Activated CD8-positive, alpha-beta memory T cell treated with anti-CD3 and anti-CD28 coated beads, Interleukin-2, amount 50 U/mL, for 24 hours (primary cell): ENCODE data around the gene KAZN.
"Not testable (repeated sequence)": the region's sequence is repeated elsewhere in the genome, so short reads cannot be mapped to it uniquely, and the experiment has no call there.

Source experiments
- DNase-seq: peaks from one replicate; pipeline ENCODE4 v3.0.0-alpha.2; 2020; ENCODE audit errors: extremely low read depth

KAZN gene

DNA sequence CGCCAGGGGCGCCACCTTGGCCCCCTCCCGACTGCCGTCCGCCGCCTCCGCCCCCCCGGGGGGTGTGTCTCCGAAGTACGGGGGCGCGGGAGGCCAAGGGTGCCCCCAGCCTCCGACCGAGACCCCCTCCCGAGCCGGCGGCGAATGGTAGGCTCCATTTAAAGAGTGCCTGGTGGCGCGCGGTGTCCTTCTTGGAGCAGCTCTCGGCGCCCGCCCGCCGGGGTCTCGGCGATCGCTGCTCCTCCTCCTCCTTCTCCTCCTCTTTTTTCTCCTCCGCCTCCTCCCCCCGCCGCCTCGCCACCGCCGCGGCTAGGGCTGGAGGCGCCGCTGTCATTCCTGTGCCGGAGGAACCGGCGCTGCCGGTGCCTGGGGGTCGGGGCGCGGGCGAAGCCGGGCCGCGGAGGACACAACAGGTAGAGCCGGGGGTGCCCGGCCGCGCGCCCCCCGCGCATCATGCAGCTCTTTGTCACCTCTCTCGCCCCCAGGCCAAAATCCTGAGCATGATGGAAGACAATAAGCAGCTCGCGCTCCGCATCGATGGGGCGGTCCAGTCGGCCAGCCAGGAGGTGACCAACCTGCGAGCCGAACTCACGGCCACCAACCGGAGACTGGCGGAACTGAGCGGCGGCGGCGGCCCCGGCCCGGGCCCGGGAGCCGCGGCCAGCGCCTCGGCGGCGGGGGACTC, at the start of gene KAZN:
KAZN (plus strand) TSS at position 188 of the 685 bp plus-strand sequence.
- no peak for DNase-seq

- no peak for DNase-seq
Measured at GRCh38 chr1:14549897-14550620, 48.4 kb upstream of the KAZN start.

DNA sequence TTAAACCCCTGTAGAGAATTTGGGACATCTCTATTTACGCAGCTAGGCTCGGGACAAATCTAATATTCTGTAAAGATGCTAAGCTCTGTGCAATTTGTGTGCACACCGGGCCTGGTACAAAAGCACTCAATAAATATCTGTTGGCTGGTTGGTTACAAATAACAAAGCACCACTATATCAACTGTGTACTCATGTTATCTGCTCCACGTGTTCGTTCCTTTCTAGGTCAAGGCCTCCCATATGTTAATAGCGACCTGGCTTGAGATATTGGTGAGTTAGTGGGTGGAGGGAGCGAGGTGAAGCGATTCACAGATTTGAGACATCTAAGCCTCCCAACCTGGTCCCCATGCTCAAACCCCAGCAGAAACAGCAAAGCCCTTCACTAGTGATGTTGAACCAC, 47.1 kb upstream of the KAZN start:
- DNase-seq: no peak

GRCh38 chr1:14552246-14552965, 46.1 kb upstream of the KAZN start:
- no peak for DNase-seq

GRCh38 chr1:14553711-14554110, 44.8 kb upstream of the KAZN start:
- DNase-seq: no peak

DNA sequence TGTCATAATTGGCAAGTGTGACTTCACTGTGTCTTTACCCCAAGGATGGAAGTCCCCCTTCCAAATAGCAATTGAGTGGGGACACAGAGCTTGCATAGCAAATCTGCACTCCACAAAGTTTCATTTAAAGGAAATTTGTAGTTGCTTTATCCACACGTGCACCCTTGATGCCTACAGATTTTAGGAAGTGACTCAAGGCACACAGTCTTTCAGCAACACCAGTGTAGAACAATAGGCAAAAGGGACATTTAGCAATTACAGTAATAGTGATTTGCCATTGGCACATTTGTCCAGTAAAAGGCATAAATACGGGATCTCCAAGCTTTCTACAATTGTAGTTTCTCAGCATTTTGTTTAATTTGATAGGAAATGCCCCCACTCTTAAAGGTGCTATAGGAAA, 43.4 kb upstream of the KAZN start:
- no peak for DNase-seq

DNA sequence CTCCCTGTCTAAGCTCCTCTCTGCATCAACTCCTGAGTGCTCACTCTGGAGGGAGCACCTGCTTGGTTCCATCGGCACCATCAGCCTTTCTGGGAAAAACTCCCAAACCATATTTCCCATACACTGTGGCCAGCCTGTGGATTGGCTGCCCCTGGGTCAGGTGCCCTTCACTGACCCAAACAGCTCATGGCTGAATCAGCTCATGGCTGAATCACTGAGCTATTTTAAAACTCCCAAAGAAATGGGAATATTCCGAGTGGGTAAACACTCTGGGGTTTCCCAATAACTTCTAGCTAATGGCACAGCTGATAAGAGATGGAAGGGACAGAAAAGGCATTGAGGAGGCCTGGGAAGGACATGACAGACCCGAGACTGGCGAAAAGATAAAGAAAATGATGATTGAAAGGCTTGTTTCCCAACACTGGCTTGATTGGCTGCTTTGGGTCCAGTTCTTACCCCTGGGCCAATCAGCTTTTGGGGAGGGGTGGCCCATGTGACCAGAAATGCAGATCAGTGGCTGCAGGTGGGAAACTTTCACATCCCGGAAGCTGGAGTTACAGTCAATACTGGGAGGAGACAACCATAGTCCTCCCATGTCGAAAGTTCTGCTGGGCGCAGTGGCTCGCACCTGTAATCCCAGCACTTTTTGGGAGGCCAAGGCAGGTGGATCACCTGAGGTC, 37.3 kb upstream of the KAZN start:
- no peak for DNase-seq

DNA sequence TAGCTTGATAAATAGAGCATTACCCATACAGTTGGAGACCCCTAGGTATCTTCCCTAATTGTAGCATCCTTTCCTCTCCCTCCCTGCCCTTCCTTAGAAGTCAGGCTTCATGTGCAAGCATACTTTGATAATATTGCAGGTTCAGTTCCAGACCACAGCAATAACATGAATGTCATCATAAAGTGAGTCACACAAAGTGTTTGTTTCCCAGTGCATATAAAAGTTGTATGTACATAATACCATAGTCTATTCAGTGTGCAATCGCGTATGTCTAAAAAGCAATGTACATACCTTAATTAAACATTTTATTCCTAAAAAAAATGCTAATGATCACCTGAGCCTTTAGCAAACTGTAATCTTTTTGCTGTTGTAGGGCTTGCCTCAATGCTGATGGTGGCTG, 33.4 kb upstream of the KAZN start:
- no peak for DNase-seq

GRCh38 chr1:14567056-14567455, 31.4 kb upstream of the KAZN start:
- no peak for DNase-seq

DNA sequence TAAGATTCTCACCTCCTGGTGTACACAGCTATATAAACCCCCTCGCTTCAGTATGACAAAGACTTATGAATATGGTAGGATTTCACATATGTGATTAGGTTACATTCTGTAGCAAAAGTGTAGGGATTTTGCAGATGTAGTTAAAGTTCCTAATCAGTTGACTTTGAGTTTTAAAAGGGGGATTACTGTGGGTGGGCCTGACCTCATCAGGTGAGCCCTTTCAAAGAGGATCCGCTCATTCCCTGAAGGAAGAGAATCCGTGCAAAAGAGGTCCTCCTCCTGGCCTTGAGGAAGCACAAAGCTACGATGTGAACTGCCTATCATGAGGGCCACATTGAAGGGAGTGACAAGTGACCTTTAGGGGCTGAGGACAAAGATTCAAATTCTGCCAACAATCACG, 30.6 kb upstream of the KAZN start:
- no peak for DNase-seq

- no peak for DNase-seq
Measured at GRCh38 chr1:14568716-14569355, 29.6 kb upstream of the KAZN start.

DNA sequence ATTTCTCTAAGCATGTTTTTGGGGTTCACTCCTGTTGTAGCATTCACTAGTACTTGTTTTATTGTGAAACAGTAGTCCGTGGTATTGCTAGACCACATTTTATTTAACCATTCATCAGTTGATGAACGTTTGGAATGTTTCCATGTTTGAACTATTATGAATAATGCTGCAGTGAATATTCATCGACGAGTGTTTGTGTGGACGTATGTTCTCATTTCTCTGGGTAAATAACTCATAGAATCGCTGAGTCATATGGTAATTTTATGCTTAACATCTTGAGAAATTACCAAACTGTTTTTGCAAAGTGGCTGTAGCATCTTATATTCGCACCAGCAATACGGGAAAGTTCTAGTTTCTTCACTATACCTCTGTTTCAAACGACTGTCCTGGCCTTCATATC, 28.0 kb upstream of the KAZN start:
- DNase-seq: no peak

DNA sequence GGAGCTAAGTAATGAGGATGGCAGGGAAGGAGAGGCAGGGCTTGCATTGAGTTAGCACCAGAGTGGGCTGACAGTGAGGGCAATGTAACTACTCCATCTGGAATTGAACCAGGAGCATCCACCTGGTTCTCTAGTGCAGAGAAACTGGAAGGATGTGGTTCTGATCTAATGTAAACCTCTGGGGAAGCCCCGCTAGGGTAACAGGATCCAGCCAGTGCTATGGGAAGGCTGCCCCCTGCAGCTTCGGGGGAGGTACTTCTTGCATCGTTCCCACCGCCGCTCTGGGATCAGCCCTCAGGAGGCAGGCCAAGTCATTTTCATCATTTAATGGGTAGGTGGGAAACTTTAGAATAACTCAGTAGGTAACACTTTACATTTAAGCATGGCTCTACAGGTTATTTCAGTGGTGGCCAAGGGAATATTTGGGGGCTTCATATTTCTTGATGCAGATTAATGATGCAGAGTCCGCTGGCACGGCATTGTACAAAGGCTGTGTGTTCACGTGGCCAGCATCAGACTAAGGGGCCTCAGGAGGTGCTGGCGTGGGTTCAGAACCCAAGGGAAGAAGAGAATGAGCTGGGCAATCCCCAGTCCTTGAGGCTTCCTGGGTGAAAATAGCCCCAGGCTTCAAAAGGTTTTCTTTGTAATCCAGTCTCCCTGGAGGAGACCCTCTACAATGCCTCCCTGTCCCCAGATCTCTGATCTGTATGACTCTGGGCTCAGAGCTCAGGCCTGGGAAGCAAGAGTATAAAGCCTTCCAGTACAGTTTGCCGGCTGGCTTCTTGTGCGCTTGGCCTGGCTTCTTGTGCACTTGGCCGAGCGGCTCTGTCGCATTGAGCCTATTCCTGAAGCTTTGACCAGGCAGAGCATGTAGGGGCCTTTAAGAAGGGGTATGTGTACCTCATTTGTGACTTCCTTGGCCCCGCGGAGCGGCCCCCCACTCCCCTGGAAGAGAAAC, 26.4 kb upstream of the KAZN start:
- DNase-seq: no peak

DNA sequence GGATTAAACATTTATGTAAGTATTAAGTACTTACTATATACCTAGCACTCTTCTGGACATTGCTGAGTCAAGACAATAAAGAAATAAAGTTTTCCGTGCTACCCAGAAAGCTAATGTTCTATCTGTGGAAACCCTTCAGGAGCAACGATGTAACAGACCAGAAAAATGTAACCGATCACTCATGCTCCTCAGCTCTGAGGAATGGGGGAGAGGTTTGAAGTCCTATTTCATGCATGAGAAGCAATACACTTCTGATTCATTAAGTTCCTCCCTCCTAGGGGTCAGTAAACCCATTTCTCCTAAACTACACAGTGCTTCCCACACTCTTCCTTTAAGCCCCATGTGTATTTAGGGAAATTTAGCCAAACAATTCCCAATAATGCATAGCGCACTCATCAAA, 25.6 kb upstream of the KAZN start:
- no peak for DNase-seq

DNA sequence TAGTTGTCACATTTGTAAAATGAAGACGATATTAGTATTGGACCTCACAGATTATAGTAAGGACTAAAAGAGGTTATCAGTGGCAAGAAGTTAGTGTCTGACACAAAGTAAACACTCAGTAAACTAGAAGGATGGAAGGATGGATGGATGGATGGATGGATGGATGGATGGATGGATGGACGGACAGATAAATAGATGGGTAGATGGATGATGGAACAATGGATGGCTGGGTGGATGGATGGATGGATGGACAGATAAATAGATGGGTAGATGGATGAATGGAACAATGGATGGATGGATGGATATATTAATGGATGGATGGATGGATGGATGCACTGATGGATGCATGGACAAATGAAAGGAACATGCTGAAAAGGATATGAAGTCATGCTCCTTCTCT, 22.3 kb upstream of the KAZN start:
- no peak for DNase-seq

GRCh38 chr1:14577261-14577660, 21.2 kb upstream of the KAZN start:
- no peak for DNase-seq

DNA sequence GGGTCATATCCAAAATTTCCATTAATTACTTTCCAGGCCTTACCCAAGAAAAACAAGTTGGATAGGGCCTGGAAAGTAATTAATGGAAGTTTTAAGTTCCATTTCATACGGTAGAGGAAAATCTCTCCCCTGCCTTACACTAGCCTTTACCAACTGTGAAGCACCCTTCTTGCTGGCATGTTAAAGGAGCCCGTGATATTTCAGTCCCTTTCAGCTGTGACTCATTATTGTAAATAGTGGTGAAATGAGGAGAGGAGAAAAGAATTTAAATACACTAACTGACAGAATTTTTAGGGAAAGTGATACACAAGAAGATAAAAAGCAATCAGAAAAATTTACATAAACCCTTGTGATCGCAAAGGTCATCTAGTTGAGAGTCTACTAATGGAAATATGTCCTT, 20.3 kb upstream of the KAZN start:
- no peak for DNase-seq

DNA sequence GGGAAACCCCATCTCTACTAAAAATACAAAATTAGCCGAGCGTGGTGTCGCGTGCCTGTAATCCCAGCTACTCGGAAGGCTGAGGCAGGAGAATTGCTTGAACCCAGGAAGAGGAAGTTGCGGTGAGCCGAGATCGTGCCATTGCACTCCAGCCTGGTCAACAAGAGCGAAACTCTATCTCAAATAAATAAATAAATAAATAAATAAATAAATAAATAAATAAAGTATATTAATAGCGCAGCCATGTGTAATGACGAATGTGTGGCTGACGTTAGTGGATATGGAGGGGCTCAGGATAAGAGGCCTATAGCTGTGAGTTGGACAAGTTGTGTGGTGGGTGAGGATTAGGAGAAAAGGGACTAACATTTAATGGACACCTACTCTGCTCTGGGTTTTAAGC, 18.2 kb upstream of the KAZN start:
- DNase-seq: not testable (repeated sequence)

- no peak for DNase-seq
Measured at GRCh38 chr1:14580986-14581385, 17.5 kb upstream of the KAZN start.

GRCh38 chr1:14583788-14584187, 14.7 kb upstream of the KAZN start:
- DNase-seq: no peak

DNA sequence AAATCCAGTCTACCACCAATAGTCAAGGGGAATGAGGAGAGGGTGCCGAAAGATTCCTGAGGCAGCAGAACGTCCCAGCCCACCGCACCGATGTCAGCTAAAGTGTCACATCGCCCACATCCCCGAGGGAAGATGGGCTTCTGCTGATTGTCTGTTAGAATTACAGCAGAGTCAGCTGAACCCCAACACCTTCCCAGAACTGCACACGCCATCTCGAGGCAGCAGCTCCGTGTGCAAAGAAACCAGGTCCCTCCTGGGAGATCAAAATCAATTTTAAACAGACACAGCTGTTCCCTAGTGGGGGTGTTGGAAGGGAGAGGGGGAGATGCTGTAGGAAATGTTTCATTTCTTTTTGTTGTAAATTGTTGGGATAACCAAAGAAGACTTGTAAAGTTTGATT, 12.8 kb upstream of the KAZN start:
- no peak for DNase-seq
